Sigmoid colon (tissue), 4 donors: ENCODE data around the gene ABCB4.

Experiments used
- CTCF ChIP-seq, 4 experiments: fragments of 450-650 bp in 3 of 4; fragments of 200-600 bp in 1 of 4; IDR thresholded peaks; one replicate each; pipeline ENCODE4 v1.5.1; 2016 to 2019; ENCODE audit warnings: antibody characterized with exemption in 4 of 4, mild to moderate bottlenecking in 3 of 4, moderate library complexity in 2 of 4
- EP300 ChIP-seq, 4 donors: sonication (generic); formaldehyde crosslinking; IDR thresholded peaks; one replicate each; pipeline ENCODE4 v1.6.1; 2017; ENCODE audit warnings: antibody characterized with exemption in 4 of 4
- POLR2A ChIP-seq, 2 donors: fragments of 450-650 bp; IDR thresholded peaks; one replicate each; pipeline ENCODE4 v1.6.1; 2016; ENCODE audit warnings: antibody characterized with exemption in 2 of 2, mild to moderate bottlenecking in 2 of 2, moderate library complexity in 2 of 2
- POLR2AphosphoS5 ChIP-seq, 4 donors: sonication (generic); formaldehyde crosslinking; IDR thresholded peaks; one replicate each; pipeline ENCODE4 v1.6.1; 2017; ENCODE audit warnings: antibody characterized with exemption in 4 of 4

- TF ChIP-seq CTCF (IDR thresholded peaks at IDR 0.05) (peak in 2 of 4 experiments; percentile 15 to 20), POLR2A (IDR thresholded peaks at IDR 0.05) (no peak), POLR2AphosphoS5 (IDR thresholded peaks at IDR 0.05) (no peak), EP300 (IDR thresholded peaks at IDR 0.05) (no peak)
Observed at GRCh38 chr7:87506246-87507180, 31.0 kb upstream of the ABCB4 start.
